Measurements from ENCODE around the gene C17orf58.

DNA sequence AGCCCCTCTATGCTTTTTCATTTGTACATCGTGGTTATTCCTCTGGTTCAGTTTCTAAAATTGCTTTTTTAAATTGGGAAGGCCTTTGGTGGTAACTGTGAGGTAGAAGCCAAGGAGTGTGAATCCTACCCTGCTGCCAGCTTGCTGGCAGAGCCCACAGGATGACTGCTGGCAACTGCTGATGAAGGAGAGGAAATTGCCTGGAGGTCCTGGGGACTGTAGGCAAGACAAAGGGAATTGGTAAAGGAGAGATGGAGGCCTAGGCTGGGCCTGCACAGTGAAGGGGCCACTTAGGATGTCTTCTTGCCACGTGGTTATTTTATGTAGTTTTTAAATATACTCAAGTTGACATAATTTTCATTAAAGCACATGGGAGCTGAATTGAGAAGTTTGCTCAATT, 15.8 kb downstream of the C17orf58 start:
- TF ChIP-seq, protein P1, sequence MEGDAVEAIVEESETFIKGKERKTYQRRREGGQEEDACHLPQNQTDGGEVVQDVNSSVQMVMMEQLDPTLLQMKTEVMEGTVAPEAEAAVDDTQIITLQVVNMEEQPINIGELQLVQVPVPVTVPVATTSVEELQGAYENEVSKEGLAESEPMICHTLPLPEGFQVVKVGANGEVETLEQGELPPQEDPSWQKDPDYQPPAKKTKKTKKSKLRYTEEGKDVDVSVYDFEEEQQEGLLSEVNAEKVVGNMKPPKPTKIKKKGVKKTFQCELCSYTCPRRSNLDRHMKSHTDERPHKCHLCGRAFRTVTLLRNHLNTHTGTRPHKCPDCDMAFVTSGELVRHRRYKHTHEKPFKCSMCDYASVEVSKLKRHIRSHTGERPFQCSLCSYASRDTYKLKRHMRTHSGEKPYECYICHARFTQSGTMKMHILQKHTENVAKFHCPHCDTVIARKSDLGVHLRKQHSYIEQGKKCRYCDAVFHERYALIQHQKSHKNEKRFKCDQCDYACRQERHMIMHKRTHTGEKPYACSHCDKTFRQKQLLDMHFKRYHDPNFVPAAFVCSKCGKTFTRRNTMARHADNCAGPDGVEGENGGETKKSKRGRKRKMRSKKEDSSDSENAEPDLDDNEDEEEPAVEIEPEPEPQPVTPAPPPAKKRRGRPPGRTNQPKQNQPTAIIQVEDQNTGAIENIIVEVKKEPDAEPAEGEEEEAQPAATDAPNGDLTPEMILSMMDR (IDR thresholded peaks at IDR 0.05), result no peak
- no peak for TF ChIP-seq POLR2A (IDR thresholded peaks at IDR 0.05)

All from uterus (tissue), 2 donors.